Measurements from ENCODE around the gene CSNK2B.

Gene CSNK2B

GRCh38 chr6:31636698-31637596 lies 28.9 kb upstream of the CSNK2B start:
- no peak for DNase-seq (ENCODE audit: low read depth)

- no peak for DNase-seq (ENCODE audit: low read depth)
Measured at GRCh38 chr6:31639043-31639442, 26.8 kb upstream of the CSNK2B start.

- DNase-seq (ENCODE audit: low read depth), result no peak
Measured at GRCh38 chr6:31639449-31639861, 26.4 kb upstream of the CSNK2B start.

- no peak for DNase-seq (ENCODE audit: low read depth)
Measured at GRCh38 chr6:31640612-31641011, 25.3 kb upstream of the CSNK2B start.

- DNase-seq (ENCODE audit: low read depth), result no peak
Measured at GRCh38 chr6:31641370-31641769, 24.5 kb upstream of the CSNK2B start.

- no peak for DNase-seq (ENCODE audit: low read depth)
Measured at GRCh38 chr6:31642798-31643570, 22.9 kb upstream of the CSNK2B start.

- DNase-seq (ENCODE audit: low read depth), result no peak
Measured at GRCh38 chr6:31643818-31644454, 21.9 kb upstream of the CSNK2B start.

GRCh38 chr6:31645325-31645724 lies 20.6 kb upstream of the CSNK2B start:
- no peak for DNase-seq (ENCODE audit: low read depth)

GRCh38 chr6:31651602-31652191 lies 14.2 kb upstream of the CSNK2B start:
- no peak for DNase-seq (ENCODE audit: low read depth)

GRCh38 chr6:31652925-31653724 lies 12.8 kb upstream of the CSNK2B start:
- peak; percentile 85 for DNase-seq (ENCODE audit: low read depth)

GRCh38 chr6:31654574-31655348 lies 11.1 kb upstream of the CSNK2B start:
- no peak for DNase-seq (ENCODE audit: low read depth)

GRCh38 chr6:31655349-31656237 lies 10.3 kb upstream of the CSNK2B start, which contains the start of gene APOM:
Gene APOM (plus strand): TSS chr6:31655894. CDS start chr6:31655967, 73 bp downstream.
- DNase-seq (ENCODE audit: low read depth), result no peak

- no peak for DNase-seq (ENCODE audit: low read depth)
Measured at GRCh38 chr6:31657406-31658157, 8.3 kb upstream of the CSNK2B start.

GRCh38 chr6:31658158-31658688 lies 7.7 kb upstream of the CSNK2B start:
- no peak for DNase-seq (ENCODE audit: low read depth)

- no peak for DNase-seq (ENCODE audit: low read depth)
Measured at GRCh38 chr6:31658983-31659648, 6.8 kb upstream of the CSNK2B start.

- DNase-seq (ENCODE audit: low read depth), result no peak
Measured at GRCh38 chr6:31659649-31660380, 6.1 kb upstream of the CSNK2B start.

Data from stimulated activated CD4-positive, alpha-beta T cell treated with anti-CD3 and anti-CD28 coated beads, Interleukin-2, amount 100 ng/mL, for 4 hours (primary cell).